Measurements from ENCODE around the gene PTPRE.

The PTPRE gene

GRCh38 chr10:128049226-128050120, 142.6 kb downstream of the PTPRE start:
- DNase-seq: no peak

- no peak for DNase-seq
Observed at GRCh38 chr10:128050121-128050516, 143.2 kb downstream of the PTPRE start.

GRCh38 chr10:128050936-128051335, 144.0 kb downstream of the PTPRE start:
- DNase-seq: no peak

- DNase-seq: no peak
Observed at GRCh38 chr10:128051548-128051947, 144.6 kb downstream of the PTPRE start.

GRCh38 chr10:128052696-128053095, 145.8 kb downstream of the PTPRE start:
- DNase-seq: no peak

GRCh38 chr10:128053356-128053755, 146.5 kb downstream of the PTPRE start:
- no peak for DNase-seq

GRCh38 chr10:128054163-128054970, 147.5 kb downstream of the PTPRE start:
- DNase-seq: no peak

GRCh38 chr10:128055061-128055868, 148.4 kb downstream of the PTPRE start:
- DNase-seq: no peak

GRCh38 chr10:128056303-128057050, 149.6 kb downstream of the PTPRE start:
- DNase-seq: no peak

GRCh38 chr10:128058106-128058749, 151.3 kb downstream of the PTPRE start:
- no peak for DNase-seq

- DNase-seq: no peak
Observed at GRCh38 chr10:128058750-128059134, 151.8 kb downstream of the PTPRE start.

GRCh38 chr10:128059266-128059981, 152.5 kb downstream of the PTPRE start:
- no peak for DNase-seq

GRCh38 chr10:128059982-128060293, 153.0 kb downstream of the PTPRE start:
- DNase-seq: no peak

GRCh38 chr10:128060341-128061250, 153.7 kb downstream of the PTPRE start:
- no peak for DNase-seq

- no peak for DNase-seq
Observed at GRCh38 chr10:128061306-128062300, 154.7 kb downstream of the PTPRE start.

GRCh38 chr10:128062331-128062880, 155.5 kb downstream of the PTPRE start:
- peak; percentile 38 for DNase-seq

GRCh38 chr10:128062881-128063563, 156.1 kb downstream of the PTPRE start:
- DNase-seq: peak; percentile 38

GRCh38 chr10:128063736-128064107, 156.8 kb downstream of the PTPRE start:
- no peak for DNase-seq

All from KG1 (cell line).